SJCRH30 (cell line): ENCODE measurements around the gene METTL2A. TPM values are rescaled to one million over a fixed set of nuclear protein-coding genes. Genes with fewer than 3 reads are reported as not detected.
"Not testable (repeated sequence)": the region's sequence is repeated elsewhere in the genome, so short reads cannot be mapped to it uniquely, and the experiment has no call there.

ENCODE experiments used
- DNase-seq, 2 experiments: peaks; one replicate each; pipeline ENCODE4 v3.0.0-alpha.2; 2015 to 2020
- H3K27ac ChIP-seq: fragments of 250-450 bp; sonication (Bioruptor Pico); 2 replicates; pipeline ENCODE4 v1.5.1; 2020; ENCODE audit warnings: mild to moderate bottlenecking, moderate library complexity
- H3K27me3 ChIP-seq: fragments of 250-450 bp; sonication (Bioruptor Pico); 2 replicates; pipeline ENCODE4 v1.5.1; 2020; ENCODE audit warnings: mild to moderate bottlenecking, moderate library complexity
- H3K36me3 ChIP-seq: fragments of 250-450 bp; sonication (Bioruptor Pico); 2 replicates; pipeline ENCODE4 v1.5.1; 2020; ENCODE audit warnings: mild to moderate bottlenecking, moderate library complexity
- H3K4me1 ChIP-seq: fragments of 250-450 bp; sonication (Bioruptor Pico); 2 replicates; pipeline ENCODE4 v1.5.1; 2020; ENCODE audit warnings: mild to moderate bottlenecking, moderate library complexity
- H3K4me3 ChIP-seq: fragments of 250-450 bp; sonication (Bioruptor Pico); 2 replicates; pipeline ENCODE4 v1.5.1; 2020; ENCODE audit warnings: mild to moderate bottlenecking, moderate library complexity
- H3K9me3 ChIP-seq: fragments of 250-450 bp; sonication (Bioruptor Pico); replicated peaks from 2 replicates; pipeline ENCODE4 v1.5.1; 2020; ENCODE audit warnings: mild to moderate bottlenecking, moderate library complexity
- total RNA-seq: library from RNA; depleted of rRNA; stranded (reverse); fragments of >200 nt; shearing (Covaris generic); gene quantifications from 2 replicates; pipeline ENCODE4 v1.2.3, GENCODE V29; 2014

Gene METTL2A
- total RNA-seq, 1 experiment from 2014 or later = 33.8 TPM

- H3K4me1 ChIP-seq, H3K4me3 ChIP-seq, H3K27me3 ChIP-seq, H3K9me3 ChIP-seq, H3K27ac ChIP-seq, H3K36me3 ChIP-seq: not testable (repeated sequence)
- DNase-seq = peak in 1 of 2 experiments; percentile 7
Measured at GRCh38 chr17:62454111-62454510, 30.4 kb downstream of the METTL2A start.

DNA sequence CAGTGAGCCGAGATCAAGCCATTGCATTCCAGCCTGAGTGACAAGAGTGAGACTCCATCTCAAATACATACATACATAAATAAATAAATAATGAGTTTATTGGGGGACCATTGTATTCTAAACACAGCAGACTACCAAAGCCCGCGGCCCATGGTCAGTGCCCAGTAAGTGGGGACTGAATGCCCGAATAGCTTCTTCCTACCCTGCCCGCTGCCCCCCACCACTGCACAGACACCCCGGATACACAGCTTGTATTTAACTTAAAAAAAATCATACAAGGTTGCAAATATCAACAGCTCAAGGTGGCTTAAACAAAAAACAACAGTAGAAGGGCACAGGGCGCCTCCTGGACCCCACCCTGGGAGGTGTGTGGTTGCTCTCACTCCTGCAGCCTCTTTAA, 32.3 kb downstream of the METTL2A start:
- no peak for DNase-seq
- Histone ChIP-seq H3K9me3 (no peaks in the 10 kb centered on the region), H3K27me3 (no peaks in the 10 kb centered on the region), H3K27ac (no peak overlapping the region), H3K4me1 (no peaks in the 10 kb centered on the region), H3K4me3 (no peak overlapping the region), H3K36me3 (no peaks in the 10 kb centered on the region)

DNA sequence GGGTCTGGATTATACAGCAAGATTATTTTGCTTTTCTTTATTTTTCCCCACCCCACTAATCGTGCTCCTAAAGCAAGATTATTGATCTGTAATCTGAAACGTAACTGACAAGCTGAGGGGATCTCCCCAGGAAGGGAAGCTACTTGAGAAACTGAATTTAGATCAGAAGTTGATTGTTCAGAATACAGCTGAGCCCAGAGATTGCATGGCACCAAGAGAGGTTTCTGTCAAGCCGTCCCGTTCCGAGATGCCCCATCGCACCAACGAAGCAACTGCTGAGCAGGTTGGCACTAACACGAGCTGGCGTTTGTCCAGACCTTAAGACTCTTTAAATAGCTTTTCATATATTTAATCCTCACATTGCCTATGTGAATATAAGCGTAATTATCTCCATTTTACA, 34.8 kb downstream of the METTL2A start:
- not testable (repeated sequence) for H3K9me3 ChIP-seq, H3K4me1 ChIP-seq, H3K4me3 ChIP-seq, DNase-seq, H3K27me3 ChIP-seq, H3K36me3 ChIP-seq, H3K27ac ChIP-seq

DNA sequence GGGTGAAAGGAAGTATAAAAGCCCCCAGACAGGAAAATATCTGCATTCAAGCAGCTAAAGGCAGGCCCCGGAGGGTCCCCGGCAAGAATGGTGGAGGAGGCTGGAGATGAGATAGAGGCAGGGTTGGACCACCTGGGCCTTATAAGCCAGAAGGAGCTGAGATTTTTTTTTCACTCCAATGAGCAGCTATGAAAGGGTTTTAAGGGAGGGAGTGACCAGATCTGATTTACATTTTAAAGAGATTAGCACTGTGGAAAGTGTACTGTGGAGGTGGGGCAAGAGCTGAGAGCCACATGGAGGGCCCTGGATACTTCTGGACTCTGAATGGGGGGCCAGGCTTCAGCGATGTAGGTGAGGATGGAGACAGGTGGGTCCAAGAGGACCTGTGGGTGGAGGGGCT, 40.7 kb downstream of the METTL2A start:
- H3K4me1 ChIP-seq, H3K27me3 ChIP-seq, H3K4me3 ChIP-seq, H3K27ac ChIP-seq, DNase-seq, H3K9me3 ChIP-seq, H3K36me3 ChIP-seq: not testable (repeated sequence)

GRCh38 chr17:62465271-62465670, 41.6 kb downstream of the METTL2A start:
- not testable (repeated sequence) for H3K36me3 ChIP-seq, H3K27ac ChIP-seq, DNase-seq, H3K4me3 ChIP-seq, H3K9me3 ChIP-seq, H3K4me1 ChIP-seq, H3K27me3 ChIP-seq

DNA sequence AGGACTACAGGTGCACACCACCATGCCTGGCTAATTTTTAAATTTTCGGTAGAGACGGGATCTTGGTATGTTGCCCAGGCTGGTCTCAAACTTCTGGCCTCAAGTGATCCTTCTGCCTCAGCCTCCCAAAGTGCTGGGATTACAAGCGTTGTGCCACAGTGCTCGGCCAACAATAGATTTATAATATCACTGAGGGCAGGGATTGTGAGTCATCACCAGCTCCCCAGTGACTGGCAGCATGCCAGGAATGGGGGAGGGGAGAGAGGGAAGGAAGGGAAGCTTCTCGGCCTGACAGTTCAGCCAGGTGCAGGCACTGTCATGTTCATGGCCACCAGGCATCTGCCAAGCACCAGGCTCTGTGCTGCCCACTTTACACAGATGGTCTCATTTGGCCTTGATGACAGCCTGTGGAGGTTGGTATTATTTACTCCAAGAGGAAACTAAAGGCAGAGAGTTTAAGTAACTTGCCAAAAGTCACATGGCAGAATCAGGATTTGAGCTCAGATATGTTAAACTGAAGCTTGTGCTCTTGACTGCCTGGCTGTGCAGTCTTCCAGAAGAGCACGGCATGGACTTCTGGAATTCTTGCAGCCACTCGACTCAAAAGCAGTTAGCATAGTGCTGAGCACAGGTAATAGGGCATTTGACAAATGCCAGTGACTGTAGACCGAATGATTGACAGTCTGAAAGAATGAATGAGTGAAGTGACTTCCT, 47.1 kb downstream of the METTL2A start:
- H3K27me3 ChIP-seq, H3K36me3 ChIP-seq, H3K27ac ChIP-seq, H3K4me3 ChIP-seq, H3K4me1 ChIP-seq, H3K9me3 ChIP-seq: not testable (repeated sequence)
- peak; percentile 82 to 91 for DNase-seq

DNA sequence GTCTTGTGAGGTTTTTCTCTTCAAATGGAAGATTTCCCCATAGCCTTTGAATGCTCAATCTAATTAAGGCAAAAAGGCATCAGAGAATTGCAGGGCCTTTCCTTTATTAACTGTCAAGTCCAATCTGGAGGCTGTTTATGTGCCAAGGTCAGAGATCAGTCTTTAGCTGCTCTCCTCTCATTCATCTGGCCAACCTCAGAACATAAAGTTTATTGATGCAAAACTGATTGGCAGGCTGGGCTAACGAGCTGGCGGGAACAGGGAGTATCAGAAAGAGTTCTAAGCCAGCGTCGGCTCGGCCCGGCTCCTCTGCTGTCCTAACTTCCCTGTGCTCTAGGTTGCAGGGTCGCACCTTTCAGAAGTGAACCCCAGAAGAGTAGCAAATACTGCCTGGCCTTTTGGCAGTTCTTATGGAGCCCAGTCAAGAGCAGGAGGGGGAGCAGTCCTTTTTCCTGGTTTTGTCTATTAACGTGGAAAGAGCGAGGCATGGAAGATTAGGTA, 47.7 kb downstream of the METTL2A start:
- not testable (repeated sequence) for H3K27ac ChIP-seq, DNase-seq

GRCh38 chr17:62473030-62473982, 49.6 kb downstream of the METTL2A start:
- not testable (repeated sequence) for H3K27ac ChIP-seq, H3K36me3 ChIP-seq, H3K27me3 ChIP-seq, H3K9me3 ChIP-seq, H3K4me1 ChIP-seq, DNase-seq, H3K4me3 ChIP-seq

More for the DNA sequence above, 47.7 kb downstream of the METTL2A start:
- H3K27me3 ChIP-seq, H3K36me3 ChIP-seq, H3K9me3 ChIP-seq, H3K4me3 ChIP-seq, H3K4me1 ChIP-seq: not testable (repeated sequence)

- not testable (repeated sequence) for DNase-seq
Measured at GRCh38 chr17:62477111-62477510, 53.4 kb downstream of the METTL2A start.

DNA sequence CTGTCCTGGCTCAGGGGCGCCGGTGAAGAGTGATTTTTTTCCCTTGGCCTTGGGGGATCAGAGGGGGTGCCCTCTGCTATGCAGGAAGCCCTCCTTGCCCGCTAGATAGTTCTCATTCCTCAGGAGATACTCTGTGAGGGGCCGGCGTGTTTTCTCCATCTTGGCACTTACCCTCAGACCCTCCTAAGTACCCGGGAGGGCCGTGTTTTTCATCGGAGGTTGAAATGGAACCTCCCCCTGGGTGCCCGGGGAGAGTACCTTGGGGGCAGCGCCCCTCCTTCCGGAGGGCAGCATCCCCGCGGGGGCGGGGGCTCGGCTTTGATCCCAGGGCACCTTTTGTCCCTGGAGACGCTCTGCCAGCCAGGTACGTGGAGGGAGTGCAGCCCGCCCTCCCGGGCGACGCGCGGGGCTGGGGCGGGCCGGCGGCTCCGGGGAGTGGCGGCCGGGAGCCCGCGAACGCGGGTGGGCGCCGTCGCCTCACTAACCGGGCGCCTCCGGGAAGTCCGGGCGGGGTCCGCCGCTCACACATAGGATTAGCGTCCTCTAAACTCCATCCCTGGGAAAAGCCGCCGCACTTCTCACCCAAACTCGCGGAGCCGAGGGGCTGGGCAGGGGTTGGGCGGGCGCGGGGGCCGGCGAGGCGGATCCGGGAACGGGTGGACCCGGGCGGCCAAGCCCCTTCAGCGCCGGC, 54.2 kb downstream of the METTL2A start:
- H3K9me3 ChIP-seq, H3K27me3 ChIP-seq, H3K4me1 ChIP-seq, H3K36me3 ChIP-seq: not testable (repeated sequence)
- Histone ChIP-seq H3K4me3 (peak overlapping the region; percentile 100), H3K27ac (peak overlapping the region; percentile 27; the same call in 1 of the 2 replicates)
- peak; percentile 24 to 36 for DNase-seq

More at GRCh38 chr17:62477111-62477510, 53.4 kb downstream of the METTL2A start:
- H3K27me3 ChIP-seq, H3K9me3 ChIP-seq, H3K36me3 ChIP-seq, H3K27ac ChIP-seq, H3K4me1 ChIP-seq: not testable (repeated sequence)
- H3K4me3 ChIP-seq = peak overlapping the region; percentile 100

DNA sequence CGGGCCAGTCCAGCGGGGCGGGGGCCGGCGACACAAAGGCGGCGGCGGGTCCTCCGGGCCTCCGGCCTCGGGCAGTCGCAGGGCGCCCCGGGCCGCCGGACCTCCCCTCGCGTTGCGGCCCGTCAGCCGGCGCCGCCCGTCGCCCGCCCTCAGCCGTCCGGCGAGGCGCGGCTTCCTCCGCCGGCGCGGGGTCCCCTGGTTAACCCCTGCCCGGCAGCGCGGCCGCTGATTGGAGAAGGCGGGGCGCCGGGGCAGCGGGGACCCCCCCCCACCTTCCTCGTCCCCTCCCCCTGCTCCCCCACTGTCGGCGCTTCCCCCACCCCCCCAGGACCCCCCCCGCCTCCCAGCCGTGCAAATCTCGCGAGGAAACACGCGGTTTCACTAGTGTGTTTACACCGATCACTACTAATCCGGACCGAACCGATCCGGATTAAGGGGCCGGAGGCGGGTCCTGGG, 54.8 kb downstream of the METTL2A start, which contains the start of gene TLK2:
TSS of gene TLK2 (plus strand) at position 402 of the 456 bp plus-strand sequence. CDS start 2,301 bp downstream, outside the sequence.
- peak within 1 kb of the TSS; percentile 98 for H3K27ac ChIP-seq
- H3K36me3 ChIP-seq = peaks cover 6% of the 10 kb centered on the region; the same call in 1 of the 2 replicates
- H3K4me1 ChIP-seq = 0 out of 2 replicates have a peak, but pooled peaks cover 2% of the 10 kb centered on the region
- H3K27me3 ChIP-seq = no peaks in the 10 kb centered on the region
- H3K4me3 ChIP-seq = peak within 1 kb of the TSS; percentile 100
- H3K9me3 ChIP-seq = no peaks in the 10 kb centered on the region
- peak; percentile 85 to 89 for DNase-seq

DNA sequence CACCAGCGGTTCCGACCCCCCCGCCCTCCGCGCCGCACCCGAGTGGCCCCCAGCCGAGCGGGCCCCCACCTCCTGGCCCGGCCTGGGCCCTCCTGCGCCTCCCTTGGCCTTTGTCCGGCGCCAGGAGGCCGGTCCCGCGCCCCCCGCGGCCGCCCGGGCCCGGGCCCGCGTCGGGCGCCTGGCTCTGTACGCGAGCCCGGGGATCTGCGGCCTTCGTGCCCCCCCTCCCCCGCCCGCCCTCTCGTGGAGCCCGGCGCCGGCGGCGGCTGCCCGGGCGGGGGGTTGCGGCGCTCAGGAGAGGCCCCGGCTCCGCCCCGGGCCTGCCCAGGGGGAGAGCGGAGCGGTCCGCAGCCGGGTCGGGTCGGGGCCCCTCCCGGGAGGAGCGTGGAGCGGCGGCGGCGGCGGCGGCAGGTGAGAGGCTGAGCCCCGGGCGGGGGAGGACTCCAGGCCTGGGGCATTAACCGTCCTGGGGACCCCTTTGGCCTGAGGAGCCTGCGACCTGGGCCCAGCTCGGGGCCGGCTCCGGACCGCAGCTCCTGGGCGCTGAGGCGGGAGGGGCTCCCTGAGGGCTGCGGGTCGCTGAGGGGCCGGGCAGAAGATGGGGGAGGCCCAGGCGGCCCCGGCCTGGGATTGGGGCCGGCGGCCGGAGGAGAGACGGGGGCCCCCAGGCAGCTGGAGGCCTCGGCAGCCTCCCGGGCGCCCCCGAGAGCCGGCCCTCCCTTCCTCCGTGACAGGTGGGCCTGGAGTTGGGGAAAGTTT, 55.4 kb downstream of the METTL2A start:
- H3K36me3 ChIP-seq, H3K27me3 ChIP-seq, H3K9me3 ChIP-seq, H3K4me1 ChIP-seq: not testable (repeated sequence)
- Histone ChIP-seq H3K27ac (peak overlapping the region; percentile 98), H3K4me3 (peak overlapping the region; percentile 100)
- DNase-seq = peak; percentile 42 to 54

GRCh38 chr17:62479639-62480258, 56.1 kb downstream of the METTL2A start:
- not testable (repeated sequence) for H3K36me3 ChIP-seq, H3K9me3 ChIP-seq, H3K4me1 ChIP-seq, H3K27me3 ChIP-seq
- H3K4me3 ChIP-seq = peak overlapping the region; percentile 100
- peak overlapping the region; percentile 98 for H3K27ac ChIP-seq
- DNase-seq = peak; percentile 46 to 61

DNA sequence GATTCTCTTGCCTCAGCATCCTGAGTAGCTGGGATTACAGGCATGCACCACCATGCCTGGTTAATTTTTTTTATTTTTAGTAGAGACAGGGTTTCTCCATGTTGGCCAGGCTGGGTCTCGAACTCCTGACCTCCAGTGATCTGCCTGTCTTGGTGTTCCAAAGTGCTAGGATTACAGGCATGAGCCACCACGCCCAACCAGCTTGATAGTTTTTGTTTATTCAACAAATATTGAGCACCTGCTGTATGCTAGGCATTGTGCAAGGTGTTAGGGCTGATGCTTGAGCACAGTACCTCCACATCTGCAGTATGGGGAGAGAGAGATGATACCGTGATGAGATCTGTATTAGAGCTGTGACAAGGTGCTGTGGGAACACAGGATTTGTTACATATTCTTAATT, 58.9 kb downstream of the METTL2A start:
- not testable (repeated sequence) for H3K4me3 ChIP-seq, H3K27ac ChIP-seq, H3K36me3 ChIP-seq, H3K4me1 ChIP-seq, H3K27me3 ChIP-seq, H3K9me3 ChIP-seq, DNase-seq
